HG02981 (cell line): ENCODE results near the gene B3GNT3.
"Not testable (repeated sequence)": the region's sequence is repeated elsewhere in the genome, so short reads cannot be mapped to it uniquely, and the experiment has no call there.

Experiments
- ATAC-seq: cut with Tn5 transposase; IDR thresholded peaks from one replicate; pipeline ENCODE4 v1.9.1; 2021; ENCODE audit warnings: mild to moderate bottlenecking, moderate library complexity; ENCODE audit not compliant: unreplicated experiment

Gene B3GNT3

DNA sequence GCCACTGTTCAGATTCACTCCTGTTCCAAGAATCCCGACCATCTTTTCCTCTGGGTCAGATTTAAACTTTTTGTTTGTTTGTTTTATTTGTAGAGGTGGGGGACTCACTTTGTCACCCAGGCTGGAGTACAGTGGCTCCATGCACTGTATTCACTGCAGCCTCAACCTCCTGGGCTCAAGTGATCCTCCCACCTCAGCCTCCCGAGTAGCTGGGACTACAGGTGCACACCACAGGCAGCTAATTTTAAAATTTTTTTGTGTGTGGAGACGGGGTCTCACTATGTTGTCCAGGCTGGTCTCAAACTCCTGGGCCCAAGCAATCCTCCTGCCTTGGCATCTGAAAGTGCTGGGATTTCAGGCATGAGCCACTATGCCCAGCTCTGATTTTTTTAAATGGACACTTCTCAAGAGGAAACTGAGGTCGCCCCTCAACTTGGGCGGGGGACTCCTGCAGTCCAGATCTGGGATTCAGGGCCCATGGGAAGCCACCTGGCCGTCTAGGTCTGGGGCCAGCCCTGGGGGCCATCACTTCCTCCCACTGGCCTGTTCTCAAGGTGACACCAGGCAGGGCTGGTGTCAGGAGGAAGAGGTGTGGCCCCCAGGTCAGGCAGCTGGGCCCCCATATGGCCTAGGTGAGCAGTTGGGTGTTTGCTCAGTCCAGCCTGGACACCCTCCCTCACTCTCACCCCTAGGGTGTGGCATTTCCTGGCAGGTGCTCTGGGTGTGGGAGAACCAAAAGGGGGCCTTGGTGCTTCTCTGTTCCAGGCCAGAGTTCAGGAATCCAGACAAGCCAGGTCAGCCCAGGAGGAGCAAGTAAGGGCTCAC lies 1.3 kb downstream of the B3GNT3 start:
- no peak for ATAC-seq

DNA sequence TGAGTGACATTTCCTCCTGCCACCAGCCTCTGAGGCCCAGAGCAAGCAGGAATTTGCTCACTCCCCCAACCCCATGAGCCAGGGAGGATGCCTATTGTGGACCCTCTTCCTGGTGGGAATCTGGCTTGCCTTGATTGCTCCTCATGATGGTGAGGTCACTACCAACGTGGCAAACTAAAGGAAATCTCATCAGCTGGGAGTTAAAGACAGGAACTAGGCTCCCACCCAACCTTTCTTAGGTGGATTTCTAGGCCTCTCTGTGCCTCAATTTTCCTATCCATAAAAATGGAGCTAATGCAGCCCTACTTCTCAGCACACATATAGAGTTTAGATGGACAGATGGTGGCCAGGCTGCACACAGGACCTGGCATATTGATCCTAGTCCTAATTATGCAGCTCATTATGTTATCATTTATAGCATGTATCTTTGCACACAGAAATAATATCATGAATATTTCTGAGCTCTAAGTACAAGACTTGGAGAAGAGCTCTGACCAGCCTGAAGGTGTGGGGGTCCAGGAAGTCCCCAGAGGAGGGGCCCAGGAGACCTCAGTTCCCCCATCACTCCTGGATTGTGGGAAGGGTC lies 2.0 kb downstream of the B3GNT3 start:
- ATAC-seq: no peak

DNA sequence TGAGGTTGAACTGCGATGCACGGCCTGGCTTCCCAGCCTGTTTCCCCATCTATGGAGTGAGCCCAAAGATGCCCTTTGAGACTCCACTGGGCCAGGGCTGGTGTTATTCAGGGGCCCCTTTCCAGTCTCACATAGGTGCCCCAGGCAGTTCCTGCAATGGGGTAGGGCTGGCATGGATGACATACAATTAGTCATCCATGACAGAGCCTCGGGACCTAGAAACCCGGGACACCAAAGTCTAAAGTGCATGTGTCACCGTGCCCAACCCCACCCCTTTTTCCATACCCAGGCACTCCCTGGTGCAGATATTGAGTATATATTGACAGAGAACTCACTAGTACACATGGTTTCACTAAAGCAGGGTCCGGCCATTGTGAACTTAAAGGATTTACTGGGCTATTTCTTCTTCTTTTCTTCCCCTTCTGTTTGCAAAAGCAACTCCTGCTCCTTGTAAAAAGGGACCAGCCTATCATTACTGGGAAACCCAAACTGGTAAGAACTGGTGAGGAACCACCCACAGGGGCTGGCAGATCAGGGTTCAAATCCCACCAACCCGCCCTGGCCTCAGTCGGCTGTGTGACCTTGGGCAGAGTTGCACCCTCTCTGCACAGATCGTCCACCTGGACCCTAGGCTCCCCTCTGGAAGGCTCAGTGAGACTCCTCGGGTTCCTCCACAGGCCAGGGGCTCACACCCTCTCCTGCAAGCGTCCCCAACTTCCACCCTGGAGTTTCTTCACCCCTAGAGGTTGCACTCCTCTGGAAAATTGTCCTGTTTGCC lies 2.7 kb downstream of the B3GNT3 start:
- ATAC-seq: no peak

DNA sequence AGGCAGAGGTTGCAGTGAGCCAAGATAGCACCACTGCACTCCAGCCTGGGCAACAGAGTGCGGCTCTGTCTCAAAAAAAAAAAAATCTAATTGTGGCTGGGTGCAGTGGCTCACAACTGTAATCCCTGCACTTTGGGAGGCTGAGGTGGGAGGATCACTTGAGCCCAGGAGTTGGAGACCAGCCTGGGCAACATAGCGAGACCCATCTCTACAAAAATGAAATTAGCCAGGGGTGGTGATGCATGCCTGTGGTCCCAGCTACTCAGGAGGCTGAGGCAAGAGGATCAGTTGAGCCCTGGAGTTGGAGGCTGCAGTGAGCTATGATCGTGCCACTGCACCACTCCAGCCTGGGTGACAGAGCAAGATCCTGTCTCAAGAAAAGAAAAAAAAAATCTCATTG lies 3.7 kb downstream of the B3GNT3 start:
- not testable (repeated sequence) for ATAC-seq

DNA sequence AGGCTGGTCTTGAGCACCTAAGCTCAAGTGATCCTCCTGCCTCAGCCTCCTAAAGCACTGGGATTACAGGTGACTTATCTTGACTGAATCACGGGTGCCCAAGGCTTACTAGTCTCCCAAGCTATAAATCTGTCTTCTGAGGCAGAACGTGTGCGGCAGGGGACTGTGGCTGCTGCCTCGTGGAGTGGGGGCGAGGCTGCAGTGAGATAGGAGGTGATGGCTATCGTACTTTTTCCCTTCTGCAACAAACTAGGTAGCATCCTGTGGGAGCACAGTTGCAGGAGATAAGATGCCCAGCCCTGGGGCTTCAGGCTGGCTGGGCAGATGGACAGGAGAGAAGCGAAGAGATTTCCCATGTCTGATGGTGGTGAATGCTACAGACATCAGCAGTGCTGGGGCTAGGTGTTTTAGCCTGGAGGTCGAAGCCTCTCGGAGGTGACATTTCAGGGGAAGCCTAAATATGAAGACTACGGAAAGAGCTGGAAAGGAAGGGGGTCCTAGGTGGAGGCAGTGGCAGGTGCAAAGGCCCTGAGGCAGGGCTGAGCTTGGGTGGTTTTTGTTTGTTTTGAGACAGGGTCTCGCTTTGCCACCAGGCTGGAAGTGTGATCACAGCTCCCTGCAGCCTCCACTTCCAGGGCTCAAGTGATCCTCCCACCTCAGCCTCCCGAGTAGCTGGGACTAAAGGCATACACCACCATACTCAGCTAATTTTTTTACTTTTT lies 7.4 kb downstream of the B3GNT3 start:
- ATAC-seq: no peak

DNA sequence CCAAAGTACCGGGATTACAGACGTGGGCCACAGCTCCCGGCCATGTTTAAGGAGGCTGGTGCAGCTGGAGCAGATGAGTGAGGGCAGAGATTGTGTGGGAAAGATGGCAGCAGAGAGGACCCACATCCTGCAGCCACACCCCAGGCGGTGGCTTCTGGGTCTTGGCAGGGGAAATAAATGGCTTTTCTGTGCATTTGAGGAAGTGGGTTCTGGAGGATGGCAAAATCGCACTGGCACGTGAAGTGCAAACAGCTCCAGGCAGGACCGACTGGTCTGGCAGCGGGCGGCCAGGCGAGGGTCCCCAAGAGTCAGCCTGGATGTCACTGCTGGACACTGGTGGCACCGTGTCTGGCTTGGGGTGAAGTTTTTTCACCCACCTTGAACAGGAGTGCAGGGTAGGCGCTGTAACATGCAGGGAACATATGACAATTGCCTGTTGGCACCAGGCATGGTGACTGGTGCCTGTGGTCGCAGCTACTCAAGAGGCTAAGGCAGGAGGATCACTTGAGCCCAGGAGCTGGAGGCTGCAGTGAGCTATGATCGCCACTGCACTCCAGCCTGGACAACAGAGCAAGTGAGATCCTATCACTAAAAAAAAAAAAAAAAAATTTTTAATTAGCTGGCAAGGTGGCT lies 8.4 kb downstream of the B3GNT3 start:
- no peak for ATAC-seq

DNA sequence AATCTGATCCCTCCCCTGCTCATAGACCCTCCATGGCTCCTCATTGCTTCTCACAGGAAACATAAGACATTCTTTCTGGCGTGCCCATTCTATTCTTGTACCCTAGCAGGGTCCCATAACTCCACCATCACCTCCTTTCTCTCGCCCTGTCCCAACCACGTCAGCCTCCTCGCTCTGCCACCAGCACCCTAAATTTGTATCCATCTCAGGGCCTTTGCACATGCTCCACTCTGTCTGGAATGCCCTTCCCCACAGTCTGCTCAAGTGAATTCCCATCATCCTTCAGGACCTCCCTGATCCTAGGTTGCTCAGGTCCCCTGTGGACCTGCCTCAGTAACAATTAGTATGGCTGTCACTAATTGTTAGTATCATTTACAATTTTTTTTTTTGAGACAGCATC lies 10.5 kb downstream of the B3GNT3 start:
- ATAC-seq: no peak

DNA sequence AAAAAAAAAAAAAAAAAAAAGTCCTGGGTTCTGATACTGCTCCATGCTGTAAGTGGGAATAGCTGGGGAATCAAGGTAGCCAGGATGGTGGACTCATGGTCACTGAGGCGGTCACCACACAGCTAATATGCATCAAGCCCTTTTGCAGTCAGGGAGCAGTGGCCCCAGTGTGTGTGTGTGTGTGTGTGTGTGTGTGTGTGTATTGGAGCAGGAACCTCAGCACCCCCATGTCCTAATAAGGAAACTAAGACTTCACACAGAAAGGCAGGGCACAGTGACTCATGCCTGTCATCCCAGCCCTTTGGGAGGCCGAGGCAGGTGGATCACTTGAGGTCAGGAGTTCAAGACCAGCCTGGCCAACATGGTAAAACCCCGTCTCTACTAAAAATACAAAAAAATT lies 12.0 kb downstream of the B3GNT3 start:
- no peak for ATAC-seq

DNA sequence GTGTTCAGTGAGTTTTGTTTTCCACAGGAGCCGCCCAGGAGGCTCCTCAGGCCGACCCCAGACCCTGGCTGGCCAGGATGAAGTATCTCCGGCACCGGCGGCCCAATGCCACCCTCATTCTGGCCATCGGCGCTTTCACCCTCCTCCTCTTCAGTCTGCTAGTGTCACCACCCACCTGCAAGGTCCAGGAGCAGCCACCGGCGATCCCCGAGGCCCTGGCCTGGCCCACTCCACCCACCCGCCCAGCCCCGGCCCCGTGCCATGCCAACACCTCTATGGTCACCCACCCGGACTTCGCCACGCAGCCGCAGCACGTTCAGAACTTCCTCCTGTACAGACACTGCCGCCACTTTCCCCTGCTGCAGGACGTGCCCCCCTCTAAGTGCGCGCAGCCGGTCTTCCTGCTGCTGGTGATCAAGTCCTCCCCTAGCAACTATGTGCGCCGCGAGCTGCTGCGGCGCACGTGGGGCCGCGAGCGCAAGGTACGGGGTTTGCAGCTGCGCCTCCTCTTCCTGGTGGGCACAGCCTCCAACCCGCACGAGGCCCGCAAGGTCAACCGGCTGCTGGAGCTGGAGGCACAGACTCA lies 12.9 kb downstream of the B3GNT3 start:
- ATAC-seq: no peak

DNA sequence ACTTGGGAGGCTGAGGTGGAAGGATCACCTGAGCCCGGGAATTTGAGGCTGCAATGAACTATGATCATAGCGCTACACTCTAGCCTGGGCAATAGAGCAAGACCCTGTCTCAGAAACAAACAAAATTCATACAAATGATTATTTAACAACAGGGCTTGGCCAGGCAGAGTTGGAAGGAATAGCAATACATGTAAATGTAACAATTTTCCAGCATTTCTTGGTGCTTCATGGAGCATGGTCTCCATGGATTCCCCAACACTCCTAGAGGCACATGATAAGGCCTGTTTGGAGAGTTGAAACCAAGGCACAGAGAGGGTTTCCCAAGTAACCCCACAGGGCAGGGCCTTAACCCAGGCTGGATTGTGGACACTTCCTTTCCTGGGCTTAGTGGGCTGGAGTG lies 16.2 kb downstream of the B3GNT3 start:
- ATAC-seq: no peak

DNA sequence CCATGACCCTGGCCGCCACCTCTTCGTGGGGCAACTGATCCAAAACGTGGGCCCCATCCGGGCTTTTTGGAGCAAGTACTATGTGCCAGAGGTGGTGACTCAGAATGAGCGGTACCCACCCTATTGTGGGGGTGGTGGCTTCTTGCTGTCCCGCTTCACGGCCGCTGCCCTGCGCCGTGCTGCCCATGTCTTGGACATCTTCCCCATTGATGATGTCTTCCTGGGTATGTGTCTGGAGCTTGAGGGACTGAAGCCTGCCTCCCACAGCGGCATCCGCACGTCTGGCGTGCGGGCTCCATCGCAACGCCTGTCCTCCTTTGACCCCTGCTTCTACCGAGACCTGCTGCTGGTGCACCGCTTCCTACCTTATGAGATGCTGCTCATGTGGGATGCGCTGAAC lies 16.7 kb downstream of the B3GNT3 start:
- ATAC-seq: no peak

DNA sequence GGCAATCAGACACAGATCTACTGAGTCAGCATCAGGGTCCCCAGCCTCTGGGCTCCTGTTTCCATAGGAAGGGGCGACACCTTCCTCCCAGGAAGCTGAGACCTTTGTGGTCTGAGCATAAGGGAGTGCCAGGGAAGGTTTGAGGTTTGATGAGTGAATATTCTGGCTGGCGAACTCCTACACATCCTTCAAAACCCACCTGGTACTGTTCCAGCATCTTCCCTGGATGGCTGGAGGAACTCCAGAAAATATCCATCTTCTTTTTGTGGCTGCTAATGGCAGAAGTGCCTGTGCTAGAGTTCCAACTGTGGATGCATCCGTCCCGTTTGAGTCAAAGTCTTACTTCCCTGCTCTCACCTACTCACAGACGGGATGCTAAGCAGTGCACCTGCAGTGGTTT lies 17.2 kb downstream of the B3GNT3 start:
- ATAC-seq: no peak

DNA sequence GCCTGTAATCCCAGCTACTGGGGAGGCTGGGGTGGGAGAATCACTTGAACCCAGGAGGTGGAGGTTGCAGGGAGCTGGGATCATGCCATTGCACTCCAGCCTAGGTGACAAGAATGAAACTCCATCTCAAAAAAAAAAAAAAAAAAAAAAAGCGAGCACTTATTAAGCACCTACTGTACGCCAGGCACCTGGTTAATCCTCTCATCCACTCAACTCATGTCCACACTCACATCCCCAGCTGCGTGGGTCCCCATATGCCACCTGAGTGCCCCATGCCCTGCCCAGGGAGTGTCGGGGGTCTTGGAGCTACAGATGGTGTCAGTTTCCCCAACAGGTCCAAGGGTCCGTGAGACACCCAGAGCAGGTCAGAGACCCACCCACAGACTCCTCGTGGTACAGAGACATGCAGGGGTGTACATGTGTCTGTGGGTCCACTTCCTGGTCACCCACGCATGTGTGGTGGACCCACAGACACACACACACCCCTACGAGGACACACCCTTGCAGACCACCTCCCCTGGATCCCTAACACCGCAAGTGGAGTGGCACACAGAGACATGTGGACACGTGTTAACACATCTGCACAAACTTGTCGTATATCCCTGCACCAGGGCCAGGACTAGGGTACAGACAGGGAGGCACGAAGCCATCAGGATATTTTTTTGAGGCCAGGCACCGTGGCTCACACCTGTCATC lies 22.9 kb downstream of the B3GNT3 start:
- no peak for ATAC-seq

DNA sequence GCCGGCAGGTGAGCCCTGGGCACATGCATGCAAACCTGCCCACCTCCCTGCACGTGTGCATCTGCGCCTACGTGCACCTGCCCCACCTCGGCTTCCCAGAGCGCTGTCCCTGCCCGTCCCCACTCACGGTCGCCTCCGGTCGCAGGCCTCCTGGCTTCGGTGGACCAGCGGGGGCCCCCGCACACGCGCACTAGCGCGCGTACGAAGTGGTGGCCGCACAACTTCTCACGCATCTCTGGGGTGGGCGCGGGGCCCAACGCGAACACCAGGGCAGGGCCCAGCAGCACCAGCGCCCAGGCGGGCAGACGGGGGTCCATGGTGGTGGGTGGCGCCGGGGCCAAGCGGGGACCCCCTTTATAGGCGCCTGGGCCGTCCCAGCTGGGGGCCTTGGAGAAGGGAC lies 26.3 kb downstream of the B3GNT3 start, which contains the start of gene INSL3:
TSS of gene INSL3 (minus strand) at position 330 of the 400 bp plus-strand sequence. CDS start at position 317, 13 bp downstream.
- ATAC-seq: no peak

DNA sequence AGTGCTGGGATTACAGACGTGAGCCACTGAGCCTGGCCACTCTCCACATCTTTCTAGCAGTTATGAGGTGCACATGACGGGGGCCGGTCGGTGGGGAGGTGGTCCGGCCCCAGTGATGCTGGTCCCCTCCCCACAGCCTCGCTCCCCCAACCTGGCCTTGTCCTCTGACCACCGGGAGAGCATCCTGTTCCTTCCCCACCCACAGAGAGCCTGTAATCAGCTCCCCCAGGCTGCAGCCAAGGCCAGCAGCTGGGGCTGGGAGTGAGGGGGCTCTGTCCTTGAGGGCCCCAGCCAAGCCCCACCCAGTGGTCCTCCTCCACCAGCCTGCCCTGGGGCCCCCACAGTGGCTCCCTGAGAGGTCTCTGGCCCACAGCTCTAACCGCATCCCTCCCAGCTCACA lies 29.4 kb downstream of the B3GNT3 start:
- no peak for ATAC-seq

DNA sequence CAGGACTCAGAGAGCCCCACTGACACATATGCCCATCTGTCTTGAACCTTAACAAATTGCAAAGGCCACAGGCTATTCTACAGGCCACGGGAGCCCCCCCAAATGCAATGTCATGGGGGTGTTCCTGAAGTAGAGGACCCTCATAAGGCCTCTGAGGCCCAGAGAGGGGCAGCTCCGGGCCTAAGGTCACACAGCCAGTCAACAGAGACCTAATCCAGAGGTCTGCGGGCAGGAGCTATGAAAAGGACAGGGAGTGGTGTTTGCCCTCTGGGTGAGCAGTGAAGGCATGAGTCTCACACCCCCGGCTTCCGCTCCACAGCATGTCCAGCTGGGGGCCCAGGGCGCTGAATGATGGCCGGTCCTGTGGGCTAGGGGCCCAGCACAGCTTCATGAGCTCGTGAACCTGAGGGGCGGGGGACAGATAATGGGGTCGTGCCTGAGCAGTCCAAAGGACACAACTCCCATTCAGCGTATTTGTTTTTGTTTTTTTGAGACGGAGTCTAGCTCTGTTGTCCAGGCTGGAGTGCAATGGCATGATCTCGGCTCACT lies 31.6 kb downstream of the B3GNT3 start:
- no peak for ATAC-seq

DNA sequence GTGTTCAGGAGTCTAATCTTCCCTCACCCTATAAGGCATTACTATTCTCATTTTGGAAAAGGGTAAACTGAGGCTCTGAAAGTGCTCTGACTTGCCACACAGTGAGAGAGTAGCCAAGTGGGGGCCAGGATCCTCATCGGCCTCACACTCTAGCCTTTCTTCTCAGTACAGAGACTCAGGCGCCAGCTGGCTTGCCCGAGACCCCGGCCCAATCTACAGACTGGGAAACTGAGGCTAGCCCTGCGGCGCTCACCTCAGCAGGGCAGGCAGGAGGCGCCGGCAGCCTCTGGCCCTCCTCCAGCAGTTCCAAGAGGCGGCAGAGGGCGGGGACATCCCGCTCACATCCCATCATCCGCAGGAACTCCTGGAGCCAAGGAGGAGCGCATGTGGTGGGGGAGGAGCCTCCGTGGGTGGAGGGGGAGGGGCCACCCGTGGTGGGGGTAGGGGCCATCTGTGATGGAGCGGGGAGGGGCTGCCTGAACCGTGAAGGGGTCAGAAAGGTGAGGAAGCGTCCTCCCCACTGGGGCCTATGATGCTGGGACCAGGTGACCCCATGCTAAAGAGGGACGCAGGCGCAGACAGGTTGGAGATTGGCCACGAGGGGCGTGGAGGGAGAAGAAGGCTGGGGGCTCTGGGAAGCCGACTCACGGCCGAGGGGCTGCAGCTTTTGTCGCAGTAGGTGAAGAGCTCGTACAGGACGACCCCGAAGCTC lies 35.1 kb downstream of the B3GNT3 start:
- ATAC-seq: no peak

DNA sequence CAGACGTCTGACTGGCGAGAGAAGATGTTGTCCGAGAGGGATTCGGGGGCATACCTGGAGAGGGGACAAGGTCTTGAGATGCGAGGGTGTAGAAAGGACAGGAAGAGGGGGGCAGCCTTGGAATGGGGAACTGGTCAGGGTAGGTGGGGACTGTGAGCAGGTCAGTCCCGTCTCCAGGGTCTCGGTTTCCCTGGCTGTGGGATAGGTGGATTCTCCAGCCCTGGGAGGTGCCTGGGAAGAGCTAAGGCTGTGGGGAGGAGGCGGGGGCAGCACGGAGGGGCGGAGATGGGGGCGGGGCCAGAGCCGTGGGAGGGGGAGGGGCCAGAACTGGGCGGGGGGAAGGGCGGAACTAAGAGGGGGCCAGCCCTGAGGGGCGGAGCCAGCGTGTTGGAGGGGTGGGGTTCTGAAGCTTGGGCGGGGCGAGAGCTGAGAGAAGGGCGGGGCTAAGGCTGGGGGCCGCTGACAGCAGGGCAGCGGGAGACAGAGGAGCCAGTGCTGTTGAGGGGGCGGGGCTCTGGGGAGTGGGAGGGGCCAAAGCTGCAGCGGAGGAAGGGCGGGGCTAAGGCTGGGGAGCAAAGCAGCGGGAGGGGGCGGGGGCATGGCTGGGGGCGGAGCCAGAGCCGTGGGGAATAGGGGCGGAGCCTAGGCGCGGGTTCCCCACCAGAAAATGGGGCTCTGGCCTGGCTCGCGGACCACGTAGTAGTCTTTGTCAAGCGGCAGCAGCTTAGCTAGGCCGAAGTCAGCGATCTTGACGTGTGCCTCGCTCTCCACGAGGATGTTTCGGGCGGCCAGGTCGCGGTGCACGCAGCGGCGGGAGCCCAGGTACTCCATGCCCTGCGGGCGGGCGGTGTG lies 35.9 kb downstream of the B3GNT3 start:
- ATAC-seq: no peak
